Stomach (tissue), 4 donors: ENCODE measurements around the gene CDC27.

ENCODE experiments used
- EP300 ChIP-seq: sonication (generic); formaldehyde crosslinking; IDR thresholded peaks from one replicate; pipeline ENCODE4 v1.6.1; 2017; ENCODE audit warnings: antibody characterized with exemption
- POLR2A ChIP-seq, 4 donors: fragments of 450-650 bp; IDR thresholded peaks; one replicate each; pipeline ENCODE4 v1.6.1; 2016; ENCODE audit warnings: antibody characterized with exemption in 4 of 4, control low read depth in 2 of 4, mild to moderate bottlenecking in 1 of 4, moderate library complexity in 1 of 4
- TF ChIP-seq, protein P1 (sequence below), 7 experiments: fragments of 450-650 bp in 4 of 7; fragments of 200-600 bp in 3 of 7; sonication (generic) in 3 of 7; IDR thresholded peaks; one replicate each; pipeline ENCODE4 v1.5.1; 2016 to 2019; ENCODE audit warnings: antibody characterized with exemption in 7 of 7, control low read depth in 2 of 7, mild to moderate bottlenecking in 1 of 7

DNA sequence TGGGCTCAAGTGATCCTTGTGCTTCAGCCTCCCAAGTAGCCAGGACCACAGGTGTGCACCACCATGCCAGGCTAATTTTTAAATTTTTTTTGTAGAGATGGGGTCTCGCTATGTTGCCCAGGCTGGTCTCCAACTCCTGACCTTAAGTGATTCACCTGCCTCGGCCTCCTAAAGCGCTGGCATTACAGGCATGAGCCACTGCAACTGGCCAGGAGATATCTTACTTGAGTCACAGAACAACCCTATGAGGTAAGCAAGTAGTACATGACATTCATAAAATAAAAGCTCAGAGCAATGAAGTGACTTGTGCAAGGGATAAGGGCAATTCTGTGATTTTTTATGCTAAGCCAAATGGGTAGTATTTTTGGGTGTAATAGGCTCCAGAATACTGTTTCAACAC is 57.3 kb downstream of the CDC27 start:
- TF ChIP-seq, protein P1, sequence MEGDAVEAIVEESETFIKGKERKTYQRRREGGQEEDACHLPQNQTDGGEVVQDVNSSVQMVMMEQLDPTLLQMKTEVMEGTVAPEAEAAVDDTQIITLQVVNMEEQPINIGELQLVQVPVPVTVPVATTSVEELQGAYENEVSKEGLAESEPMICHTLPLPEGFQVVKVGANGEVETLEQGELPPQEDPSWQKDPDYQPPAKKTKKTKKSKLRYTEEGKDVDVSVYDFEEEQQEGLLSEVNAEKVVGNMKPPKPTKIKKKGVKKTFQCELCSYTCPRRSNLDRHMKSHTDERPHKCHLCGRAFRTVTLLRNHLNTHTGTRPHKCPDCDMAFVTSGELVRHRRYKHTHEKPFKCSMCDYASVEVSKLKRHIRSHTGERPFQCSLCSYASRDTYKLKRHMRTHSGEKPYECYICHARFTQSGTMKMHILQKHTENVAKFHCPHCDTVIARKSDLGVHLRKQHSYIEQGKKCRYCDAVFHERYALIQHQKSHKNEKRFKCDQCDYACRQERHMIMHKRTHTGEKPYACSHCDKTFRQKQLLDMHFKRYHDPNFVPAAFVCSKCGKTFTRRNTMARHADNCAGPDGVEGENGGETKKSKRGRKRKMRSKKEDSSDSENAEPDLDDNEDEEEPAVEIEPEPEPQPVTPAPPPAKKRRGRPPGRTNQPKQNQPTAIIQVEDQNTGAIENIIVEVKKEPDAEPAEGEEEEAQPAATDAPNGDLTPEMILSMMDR (IDR thresholded peaks at IDR 0.05): no peak
- TF ChIP-seq EP300 (no peak), POLR2A (IDR thresholded peaks at IDR 0.05) (no peak)
